HS-27A (cell line): Measurements from ENCODE around the gene PIK3R5.
"Not testable (repeated sequence)": the region's sequence is repeated elsewhere in the genome, so short reads cannot be mapped to it uniquely, and the experiment has no call there.

Experiments used
- DNase-seq: peaks from one replicate; pipeline ENCODE4 v3.0.0-alpha.2; 2012; ENCODE audit warnings: low read depth, missing footprints

The PIK3R5 gene

DNA sequence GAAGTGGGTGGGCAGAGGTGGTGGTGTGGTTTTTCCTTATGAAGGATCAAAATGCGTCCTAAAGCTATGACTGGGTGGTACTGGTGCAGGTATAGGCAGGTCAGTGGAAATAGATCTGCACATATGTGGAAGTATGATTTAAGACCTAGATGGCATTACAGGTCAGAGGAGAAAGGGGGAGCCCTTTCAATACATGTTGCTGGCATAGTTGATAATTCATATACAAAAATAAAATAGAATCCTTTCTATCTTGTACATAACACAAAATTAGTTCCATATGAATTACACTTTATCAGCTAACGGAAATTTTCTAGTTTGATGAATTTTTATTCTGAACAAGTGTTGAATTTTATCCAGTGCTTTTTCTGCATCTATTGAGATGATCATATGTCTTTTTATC lies 20.8 kb upstream of the PIK3R5 start:
- DNase-seq: no peak

DNA sequence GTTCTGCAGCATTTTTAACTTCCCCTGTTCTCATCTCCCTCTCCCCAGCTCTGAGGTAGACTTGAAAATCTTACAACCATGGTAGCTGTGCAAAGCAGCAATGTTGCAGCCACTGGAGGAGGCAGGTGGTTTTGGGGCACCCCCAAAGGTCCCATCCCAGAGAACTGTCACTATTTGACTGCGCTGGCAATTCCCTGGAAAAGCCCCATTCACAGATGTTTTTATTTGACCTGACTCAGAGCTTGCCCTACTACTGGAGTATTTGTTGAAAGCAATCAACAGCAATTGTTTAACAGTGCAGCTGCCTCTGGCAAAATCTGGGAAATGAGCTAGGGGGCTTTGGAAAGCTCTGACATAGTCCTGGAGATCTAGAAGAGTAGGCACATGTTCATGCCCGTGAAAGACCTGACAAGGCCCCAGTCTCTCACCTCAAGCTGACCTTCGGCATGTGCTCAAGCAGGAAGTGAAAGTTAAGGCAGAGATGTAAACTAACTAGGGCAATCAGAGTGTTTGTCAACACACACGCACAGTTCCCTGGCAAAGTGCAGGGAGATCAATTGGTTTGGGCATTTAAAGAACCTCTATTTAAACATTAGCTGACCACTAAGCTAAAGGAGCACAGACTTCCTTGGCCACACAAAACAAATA lies 19.7 kb upstream of the PIK3R5 start:
- DNase-seq: no peak

DNA sequence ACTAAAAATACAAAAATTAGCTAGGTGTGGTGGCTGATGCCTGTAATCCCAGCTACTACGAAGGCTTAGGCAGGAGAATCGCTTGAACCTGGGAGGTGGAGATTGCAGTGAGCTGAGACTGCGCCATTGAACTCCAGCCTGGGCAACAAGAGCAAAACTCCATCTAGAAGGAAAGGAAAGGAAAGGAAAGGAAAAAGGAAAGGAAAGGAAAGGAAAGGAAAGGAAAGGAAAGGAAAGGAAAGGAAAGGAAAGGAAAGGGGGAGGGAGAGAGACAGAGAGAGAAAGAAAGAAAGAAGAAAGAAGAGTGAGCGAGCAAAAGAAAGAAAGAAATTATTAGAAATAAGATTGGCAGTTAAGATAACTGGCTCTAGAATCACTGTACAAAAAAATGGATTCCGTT lies 18.7 kb upstream of the PIK3R5 start:
- DNase-seq: not testable (repeated sequence)

DNA sequence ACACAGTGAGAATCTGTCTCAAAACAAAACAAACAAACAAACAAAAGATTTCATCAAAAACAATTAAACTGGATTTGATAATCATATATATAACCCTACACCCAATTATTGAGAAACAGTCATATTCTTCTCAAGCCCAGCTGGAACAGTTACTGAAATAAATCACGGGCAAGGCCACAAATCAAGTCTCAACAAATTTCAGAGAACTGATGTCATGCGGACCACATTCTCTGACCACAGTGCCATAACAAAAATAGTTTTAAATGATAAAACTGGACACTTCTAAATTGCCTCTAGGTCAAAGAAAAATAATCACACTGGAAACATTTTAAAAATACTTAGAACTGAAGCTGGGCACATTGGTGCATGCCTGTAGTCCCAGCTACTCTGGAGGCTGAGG lies 15.9 kb upstream of the PIK3R5 start:
- no peak for DNase-seq

DNA sequence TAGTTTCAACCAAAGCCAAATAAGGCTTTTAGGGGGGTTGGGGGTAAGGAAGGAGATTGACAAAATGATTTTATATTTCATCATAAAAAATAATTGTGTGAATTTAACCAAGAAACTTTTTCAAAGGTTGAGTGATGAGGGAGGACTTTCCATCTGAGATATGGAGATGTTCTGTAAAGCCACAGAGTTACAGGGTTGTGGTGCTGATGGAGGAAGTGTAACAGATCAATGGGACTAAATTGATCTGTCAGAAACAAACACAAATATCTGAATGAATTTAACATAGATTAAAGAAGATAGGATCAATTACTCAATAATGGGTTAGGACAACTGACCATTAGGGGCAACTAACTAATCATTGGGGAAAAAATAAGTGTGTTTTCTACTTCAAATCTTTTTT lies 14.2 kb upstream of the PIK3R5 start:
- DNase-seq: no peak

DNA sequence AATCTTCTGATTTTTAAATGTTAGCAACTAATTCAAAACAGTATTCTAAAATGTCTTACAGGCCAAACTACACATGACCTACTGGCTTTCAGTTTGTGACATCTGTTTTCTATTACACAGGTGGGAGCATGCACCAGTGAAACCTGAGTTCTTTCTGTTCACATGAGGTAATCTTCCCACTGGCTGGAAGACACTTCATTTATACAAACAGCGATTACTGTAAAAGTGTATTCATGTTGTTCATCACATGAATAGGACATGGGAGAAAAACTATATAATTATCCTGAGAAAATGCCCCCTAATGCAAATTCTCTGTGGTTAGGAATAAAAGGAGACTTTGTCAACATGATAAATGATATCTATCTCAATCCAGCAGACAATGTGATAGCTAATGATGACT lies 11.1 kb upstream of the PIK3R5 start:
- DNase-seq: no peak

DNA sequence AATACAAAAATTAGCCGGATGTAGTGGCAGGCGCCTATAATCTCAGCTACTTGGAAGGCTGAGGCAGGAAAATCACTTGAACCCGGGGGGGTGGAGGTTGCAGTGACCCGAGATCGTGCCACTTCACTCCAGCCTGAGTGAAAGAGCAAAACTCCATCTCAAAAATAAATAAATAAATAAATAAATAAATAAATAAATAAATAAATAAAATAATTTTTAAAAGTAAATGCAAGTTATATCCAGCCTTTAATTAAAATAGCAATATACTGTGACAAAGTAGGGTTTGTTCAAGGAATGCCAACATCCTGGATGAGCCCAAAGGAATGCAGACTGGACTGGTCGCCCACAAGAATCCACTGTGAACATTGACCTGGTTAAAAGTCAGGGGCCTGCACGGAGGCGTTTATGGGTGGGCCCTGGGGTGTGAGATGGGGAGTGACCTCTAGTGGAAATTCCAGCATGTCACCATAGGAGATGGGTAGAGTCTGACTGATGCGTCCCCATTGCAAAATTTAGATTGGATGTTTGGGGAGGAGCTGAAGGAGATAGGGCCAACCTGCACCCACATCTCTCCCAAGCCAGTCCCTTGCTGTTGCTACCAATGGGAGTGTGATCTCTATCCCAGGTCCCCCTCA lies 9.7 kb upstream of the PIK3R5 start:
- no peak for DNase-seq

DNA sequence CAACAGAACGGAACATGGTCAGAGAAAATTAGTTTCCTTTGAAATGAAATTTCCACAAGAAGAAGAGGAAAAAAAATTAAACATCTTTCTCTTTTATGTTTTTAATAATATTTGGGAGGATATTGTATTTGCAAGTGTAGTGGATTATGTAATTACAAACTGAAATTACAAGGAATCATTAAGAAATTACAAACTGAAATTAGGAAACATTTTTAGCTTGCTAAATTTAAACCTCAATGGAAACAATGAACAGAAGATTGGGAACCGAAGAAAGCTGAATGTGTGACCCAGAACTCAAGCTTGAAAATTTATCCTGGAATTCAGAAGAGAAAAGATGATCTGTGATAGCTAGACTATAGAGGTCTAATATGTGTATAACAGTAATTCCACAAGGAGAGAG lies 4.4 kb upstream of the PIK3R5 start:
- DNase-seq: no peak

DNA sequence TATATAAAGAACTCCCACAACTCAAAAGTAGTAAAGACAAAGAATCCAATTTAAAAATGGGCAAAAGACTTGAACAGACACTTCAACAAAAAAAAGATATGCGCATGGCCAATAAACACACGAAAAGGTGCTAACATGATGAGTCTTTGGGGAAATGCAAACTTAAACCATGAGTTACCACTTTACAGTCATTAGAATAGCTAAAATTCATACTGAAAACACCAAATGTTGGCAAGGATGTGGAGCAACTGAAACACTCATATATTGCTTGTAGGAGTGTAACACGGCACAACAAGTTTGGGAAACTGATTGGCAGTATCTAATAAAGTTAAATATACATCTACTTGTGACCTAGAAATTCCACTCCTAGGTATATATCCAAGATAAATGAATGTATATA lies 3.0 kb upstream of the PIK3R5 start:
- DNase-seq: no peak

DNA sequence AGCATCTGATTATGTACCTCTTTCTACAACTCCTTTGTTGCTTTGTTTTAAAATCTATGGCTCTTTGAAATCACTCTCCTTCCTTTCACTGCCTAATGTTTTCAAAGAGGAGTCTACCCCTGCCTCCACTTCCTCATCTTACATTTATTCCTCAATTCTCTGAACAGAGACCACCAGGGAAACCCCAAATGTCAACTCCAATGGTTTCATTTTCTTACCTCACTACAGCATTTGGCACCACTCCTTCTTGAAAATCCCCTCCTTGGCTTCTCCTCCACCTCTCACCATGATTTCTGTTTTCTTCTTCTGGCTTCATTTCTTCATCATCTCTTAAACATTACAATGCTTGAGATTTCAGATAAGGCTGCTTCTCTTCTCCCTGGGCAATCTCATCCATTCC lies 2.4 kb upstream of the PIK3R5 start:
- DNase-seq: no peak

DNA sequence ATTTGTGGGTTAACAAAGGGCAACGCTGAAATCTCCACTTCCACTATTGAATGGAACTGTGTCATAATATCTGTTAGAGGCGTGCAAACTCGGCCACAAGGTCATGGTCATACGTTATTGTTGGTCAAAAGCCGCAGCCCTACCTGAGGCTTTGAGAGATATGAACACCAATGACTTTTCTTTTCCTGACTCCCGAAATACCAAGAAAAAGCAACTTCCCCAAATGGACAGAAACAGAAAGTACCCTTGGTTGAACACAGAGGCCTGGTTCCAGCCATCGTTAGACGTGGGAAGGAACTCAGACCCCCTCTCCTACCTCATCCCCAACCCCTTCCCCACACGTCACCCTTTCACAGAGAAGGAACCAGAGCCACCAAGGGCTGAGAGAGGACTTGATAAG lies 1.4 kb upstream of the PIK3R5 start:
- no peak for DNase-seq

DNA sequence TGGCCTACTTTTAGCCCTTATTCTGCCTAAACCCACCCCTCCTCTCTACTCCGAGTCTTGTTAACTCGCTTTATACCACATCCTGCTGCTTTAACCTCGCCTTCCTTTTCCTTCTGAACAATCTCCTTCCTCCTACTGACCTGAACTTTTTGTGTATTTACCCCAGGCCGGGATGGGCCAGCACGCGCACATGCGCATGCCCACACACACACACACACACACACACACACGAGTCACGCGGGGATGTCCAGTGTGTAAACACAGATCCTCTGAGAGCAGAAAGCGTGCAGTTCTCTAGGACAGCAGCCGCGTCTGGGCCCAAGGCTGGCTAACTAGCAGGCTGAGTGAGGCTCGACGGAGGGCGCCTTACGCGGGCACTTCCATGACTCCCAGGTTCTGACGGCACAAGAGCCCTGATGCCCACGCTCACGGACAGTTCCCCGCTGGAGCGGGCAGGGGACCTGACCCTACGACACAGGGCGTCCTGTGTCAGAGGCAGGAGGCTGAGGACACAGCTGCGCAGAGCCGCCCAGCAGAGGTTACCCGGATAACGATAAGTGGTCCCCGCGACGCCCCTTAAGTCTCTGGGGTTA lies 610 bp downstream of the PIK3R5 start:
- no peak for DNase-seq

DNA sequence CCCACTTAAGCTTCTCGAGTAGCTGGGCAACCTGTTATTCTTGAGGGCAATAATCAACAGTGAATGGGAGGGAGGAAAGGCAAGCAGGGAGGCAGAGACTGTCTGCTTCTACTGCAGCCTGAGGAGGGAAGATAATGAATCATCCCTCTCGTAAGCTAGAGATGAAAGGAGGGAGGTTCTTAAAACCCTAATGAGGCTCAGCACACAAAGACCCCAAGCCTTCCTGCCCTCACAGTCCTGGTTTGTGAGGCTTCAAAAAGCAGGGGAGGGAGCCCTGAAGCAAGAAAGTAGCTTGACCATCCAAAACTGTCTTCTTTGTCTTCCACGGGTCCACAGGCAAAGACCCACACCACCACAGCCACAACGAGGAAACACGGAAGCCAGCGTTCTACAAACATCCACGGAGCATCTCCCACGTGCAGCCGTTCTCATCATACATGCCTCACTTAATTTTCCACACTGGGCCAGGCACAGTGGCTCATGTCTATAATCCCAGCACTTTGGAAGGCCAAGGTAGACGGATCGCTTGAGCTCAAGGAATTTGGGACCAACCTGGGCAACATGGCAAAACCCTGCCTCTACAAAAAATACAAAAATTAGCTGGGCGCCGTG lies 1.8 kb downstream of the PIK3R5 start:
- no peak for DNase-seq

DNA sequence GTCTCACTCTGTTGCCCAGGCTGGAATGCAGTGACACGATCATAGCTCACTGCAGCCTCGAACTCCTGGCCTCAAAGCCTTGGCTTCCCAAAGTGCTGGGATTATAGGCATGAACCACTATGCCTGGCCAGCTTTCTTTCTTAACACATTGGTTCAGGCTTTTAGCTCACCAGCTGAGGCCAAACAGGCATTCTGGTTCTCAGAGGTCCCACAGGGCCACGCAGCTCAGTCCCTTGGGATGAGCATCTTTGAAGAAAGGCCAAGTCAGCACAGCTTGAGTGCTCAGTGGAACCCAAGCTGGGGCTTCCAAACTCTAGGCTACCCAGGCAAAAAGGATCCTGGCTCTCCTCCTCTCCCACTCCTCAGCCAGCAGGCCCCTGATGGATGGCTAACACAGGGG lies 2.5 kb downstream of the PIK3R5 start:
- no peak for DNase-seq

DNA sequence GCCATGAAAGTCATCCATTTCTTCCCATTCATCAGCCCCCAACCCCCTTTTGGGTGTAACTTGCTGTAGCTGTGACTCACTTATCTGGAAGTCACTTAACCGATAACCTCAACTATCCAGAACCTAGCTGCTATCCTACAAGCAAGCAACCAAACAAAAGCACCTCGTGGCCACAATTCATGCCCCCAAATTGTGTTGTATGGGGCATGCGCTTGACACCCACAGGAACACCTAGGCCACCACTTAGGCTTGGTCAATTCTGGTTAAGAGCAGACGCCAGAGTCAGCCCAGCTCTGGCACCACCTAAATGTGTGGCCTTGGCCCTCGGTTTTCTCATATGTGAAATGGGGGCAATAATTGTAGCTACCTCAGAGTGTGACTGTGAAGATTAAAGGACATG lies 3.7 kb downstream of the PIK3R5 start:
- DNase-seq: no peak

DNA sequence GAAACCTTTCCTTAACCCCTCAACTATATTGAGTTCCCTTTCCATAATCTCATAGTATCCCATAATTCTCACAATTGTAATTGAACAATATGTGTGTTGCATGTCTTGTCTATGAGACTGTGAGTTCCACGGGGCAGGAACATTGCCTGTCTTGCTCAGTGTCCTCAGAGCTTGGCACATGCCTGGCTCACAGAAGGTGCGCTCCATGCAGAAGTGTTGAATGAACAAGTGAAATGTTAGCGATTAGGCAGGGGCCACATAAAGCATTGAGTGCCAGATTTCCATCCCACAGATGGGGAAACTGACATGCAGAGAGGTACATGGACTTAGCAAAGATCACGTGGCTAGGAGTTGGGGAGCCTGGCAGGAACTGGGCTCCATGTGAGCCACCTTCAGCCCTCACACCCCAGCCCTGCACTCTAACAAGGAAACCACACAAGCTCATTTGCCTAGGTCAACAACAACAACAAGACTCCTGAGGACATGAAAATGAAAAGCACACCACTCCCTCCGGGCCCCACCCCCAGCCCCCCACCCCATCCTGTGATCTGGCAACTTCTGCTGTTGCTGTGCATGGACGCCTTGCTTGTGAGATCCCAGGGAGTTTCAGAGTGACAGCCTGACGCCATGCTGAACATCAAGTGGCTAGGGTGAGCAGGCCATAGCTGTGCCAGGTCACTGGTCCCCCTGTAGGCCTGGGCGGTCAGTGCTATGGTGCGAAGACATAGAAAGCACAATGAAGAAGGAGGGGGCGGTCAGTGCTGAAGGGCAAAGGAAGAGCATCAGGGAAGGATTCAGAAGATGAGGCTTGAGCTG lies 5.0 kb downstream of the PIK3R5 start:
- no peak for DNase-seq

DNA sequence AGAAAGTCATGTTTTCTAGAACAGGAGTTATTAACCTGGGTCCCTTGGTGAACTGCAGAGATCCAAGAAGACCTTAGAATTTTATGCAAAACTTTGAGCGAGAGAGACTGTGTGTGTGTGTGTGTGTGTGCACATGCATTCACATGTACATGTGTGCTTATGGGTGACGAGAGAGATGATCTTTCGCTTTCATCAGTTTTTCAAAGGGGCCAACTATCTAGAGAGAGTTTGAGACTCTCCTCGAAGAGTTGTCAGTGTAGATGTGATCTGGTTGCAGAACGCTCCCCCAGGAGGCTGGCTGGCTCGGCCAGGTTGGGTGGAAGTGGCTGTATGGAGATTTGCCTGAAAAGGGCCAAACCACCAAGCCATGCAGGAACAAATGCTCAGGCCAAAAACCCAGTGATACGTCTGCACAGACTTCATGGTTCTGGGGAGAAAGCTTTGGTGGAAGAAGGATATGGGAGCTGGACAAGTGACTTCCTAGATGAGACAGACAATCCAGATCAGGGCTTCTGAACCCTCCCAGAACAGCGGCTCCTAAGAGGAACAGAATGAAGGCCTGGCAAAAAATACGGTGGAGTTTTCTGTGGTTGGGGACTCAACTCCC lies 6.1 kb downstream of the PIK3R5 start:
- no peak for DNase-seq

DNA sequence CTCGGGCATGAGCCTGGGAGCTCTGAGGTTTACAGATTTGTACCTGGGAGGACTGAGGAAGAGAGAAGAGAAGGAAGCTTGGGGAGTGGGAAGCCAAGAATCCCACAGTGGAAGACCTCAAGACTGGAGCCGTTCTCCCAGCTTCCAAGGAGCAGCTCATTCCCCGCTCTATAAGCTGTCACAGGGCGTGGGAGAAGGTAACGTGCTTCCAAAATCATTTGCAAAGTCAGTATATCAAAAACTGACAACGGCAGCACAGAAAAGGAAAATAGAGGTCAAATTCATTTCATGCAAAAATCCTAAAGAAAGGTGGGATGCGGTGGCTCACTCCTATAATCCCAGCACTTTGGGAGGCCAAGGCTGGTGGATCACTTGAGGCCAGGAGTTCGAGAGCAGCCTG lies 7.8 kb downstream of the PIK3R5 start:
- no peak for DNase-seq

DNA sequence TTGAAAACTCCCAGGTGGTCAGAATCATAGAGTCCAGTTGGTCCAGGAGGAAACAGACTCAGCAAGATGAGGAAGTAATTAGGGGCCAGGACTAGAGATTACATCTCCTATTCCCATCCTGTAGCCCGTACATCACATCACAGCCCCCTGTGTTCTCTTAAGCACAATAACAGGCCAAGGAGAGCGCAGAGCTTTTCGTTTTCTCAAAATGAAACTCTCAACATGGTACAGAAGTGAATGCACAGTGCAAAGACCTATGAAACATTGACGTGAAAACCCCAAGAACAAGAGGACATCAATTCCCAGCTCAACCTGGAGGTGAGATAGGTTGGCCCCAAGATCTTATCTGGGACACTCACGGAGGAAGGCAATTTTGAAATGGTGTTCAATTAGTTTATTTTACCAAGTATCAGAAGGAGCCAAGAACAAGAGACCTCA lies 9.0 kb downstream of the PIK3R5 start:
- DNase-seq: no peak

DNA sequence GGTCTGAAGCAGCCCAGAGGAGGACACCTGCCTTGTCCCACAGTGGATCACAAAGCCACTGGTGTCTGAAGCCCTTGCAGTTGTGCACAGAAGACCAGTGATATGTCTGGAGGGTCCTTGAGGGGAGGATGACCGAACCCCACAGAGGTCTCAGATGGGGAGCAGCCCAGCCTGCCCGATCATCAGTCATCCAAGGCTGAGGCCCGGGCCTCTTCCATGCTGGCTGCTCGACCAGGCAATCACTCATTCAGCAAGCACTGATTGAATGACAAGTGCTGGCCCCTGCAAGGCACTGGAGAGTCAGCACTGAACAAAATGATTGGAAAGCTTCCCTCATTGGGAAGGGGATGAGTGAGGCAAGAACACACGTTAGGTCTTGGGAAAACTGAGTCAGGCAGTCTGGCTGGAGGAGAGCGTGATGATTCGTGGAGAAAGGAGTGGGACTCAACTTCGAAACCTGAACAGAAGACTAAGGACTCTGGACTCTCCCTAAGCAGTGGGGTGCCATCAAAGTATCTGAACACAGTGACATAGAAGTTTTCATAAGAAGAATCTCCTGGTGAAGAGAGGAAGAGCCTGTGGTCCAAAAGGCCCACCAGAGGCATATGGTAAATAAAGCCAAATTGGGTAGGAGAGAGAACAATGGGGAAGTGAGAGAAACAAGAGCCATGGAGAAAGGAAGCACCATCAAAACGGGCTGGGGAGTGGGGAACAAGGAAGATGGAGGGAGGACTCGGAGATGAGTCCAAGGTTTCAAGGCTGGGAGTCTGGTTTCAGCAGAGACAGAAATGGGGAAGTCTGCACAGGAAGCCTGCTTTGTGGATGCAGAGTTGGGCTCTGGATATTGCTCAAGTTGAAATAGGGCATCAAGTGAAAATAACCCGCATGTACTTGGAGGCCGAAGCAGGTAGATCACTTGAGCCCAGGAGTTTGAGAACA lies 10.2 kb downstream of the PIK3R5 start:
- no peak for DNase-seq

DNA sequence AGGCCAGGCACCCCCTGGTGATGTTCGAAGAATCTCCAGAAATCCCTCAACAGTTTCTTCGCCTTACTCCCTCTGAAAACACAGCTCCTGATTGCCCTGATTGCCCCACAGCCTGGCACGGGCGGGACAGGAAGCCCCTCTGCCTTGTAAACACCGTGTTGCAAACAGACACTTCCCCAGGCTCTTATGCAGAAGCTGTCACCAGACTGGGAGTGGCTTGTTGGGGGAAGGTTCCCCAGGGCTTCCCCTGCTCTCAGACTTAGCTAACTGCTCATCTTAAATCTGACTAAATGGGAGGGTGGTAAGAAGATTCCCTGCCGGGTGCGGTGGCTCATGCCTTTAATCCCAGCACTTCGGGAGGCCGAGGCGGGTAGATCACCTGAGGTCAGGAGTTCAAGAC lies 11.2 kb downstream of the PIK3R5 start:
- no peak for DNase-seq
